Measurements from ENCODE around the gene KCNQ1.

DNA sequence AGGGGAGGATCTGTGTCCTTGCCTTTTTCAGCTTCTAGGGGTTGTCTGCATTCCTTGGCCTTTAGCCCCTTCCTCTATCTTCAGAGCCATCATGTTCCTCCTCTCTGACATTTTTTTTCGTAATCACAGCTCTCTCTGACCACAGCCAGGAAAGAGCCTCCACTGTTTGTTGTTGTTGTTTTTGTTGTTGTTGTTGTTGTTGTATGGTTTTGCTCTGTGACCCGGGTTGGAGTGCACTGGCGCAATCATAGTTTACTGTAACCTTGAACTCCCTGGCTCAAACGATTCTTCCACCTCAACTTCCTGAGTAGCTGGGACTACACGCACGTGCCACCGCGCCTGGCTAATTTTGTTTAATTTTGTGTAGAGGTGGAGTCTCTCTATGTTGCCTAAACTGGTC is 310.3 kb downstream of the KCNQ1 start:
- TF ChIP-seq, protein P1, sequence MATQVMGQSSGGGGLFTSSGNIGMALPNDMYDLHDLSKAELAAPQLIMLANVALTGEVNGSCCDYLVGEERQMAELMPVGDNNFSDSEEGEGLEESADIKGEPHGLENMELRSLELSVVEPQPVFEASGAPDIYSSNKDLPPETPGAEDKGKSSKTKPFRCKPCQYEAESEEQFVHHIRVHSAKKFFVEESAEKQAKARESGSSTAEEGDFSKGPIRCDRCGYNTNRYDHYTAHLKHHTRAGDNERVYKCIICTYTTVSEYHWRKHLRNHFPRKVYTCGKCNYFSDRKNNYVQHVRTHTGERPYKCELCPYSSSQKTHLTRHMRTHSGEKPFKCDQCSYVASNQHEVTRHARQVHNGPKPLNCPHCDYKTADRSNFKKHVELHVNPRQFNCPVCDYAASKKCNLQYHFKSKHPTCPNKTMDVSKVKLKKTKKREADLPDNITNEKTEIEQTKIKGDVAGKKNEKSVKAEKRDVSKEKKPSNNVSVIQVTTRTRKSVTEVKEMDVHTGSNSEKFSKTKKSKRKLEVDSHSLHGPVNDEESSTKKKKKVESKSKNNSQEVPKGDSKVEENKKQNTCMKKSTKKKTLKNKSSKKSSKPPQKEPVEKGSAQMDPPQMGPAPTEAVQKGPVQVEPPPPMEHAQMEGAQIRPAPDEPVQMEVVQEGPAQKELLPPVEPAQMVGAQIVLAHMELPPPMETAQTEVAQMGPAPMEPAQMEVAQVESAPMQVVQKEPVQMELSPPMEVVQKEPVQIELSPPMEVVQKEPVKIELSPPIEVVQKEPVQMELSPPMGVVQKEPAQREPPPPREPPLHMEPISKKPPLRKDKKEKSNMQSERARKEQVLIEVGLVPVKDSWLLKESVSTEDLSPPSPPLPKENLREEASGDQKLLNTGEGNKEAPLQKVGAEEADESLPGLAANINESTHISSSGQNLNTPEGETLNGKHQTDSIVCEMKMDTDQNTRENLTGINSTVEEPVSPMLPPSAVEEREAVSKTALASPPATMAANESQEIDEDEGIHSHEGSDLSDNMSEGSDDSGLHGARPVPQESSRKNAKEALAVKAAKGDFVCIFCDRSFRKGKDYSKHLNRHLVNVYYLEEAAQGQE (IDR thresholded peaks at IDR 0.05; ENCODE audit: borderline replicate concordance) = no peak
- TF ChIP-seq, protein P2, sequence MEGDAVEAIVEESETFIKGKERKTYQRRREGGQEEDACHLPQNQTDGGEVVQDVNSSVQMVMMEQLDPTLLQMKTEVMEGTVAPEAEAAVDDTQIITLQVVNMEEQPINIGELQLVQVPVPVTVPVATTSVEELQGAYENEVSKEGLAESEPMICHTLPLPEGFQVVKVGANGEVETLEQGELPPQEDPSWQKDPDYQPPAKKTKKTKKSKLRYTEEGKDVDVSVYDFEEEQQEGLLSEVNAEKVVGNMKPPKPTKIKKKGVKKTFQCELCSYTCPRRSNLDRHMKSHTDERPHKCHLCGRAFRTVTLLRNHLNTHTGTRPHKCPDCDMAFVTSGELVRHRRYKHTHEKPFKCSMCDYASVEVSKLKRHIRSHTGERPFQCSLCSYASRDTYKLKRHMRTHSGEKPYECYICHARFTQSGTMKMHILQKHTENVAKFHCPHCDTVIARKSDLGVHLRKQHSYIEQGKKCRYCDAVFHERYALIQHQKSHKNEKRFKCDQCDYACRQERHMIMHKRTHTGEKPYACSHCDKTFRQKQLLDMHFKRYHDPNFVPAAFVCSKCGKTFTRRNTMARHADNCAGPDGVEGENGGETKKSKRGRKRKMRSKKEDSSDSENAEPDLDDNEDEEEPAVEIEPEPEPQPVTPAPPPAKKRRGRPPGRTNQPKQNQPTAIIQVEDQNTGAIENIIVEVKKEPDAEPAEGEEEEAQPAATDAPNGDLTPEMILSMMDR (IDR thresholded peaks at IDR 0.05; ENCODE audit: poor library complexity, severe bottlenecking) = no peak
- TF ChIP-seq MXI1 (conservative IDR thresholded peaks at IDR 0.05; ENCODE audit: poor library complexity, severe bottlenecking) = no peak
- TF ChIP-seq EP300 (conservative IDR thresholded peaks at IDR 0.05; ENCODE audit: poor library complexity, severe bottlenecking) = no peak
- TF ChIP-seq EZH2 (IDR thresholded peaks at IDR 0.05; ENCODE audit: borderline replicate concordance, insufficient read depth, low read length, poor library complexity, severe bottlenecking) = no peak
- TF ChIP-seq RAD21 (conservative IDR thresholded peaks at IDR 0.05) = no peak

Measured in neural cell (in vitro differentiated cells).